Thyroid gland (tissue), 4 donors: ENCODE results near the gene CCN5. TPM values are rescaled to one million over a fixed set of nuclear protein-coding genes. Genes with fewer than 3 reads are reported as not detected.

Experiments used
- DNase-seq, 2 donors: peaks; one replicate each; pipeline ENCODE4 v3.0.0-alpha.2; 2019
- H3K27ac ChIP-seq, 3 donors: fragments of 200-600 bp; sonication (generic); 1 replicate in 2 of 3; 2 replicates in 1 of 3; pipeline ENCODE4 v1.5.1; 2016 to 2019; ENCODE audit warnings: mild to moderate bottlenecking in 1 of 3, moderate library complexity in 1 of 3
- H3K27me3 ChIP-seq: fragments of 200-600 bp; sonication (generic); one replicate; pipeline ENCODE4 v1.5.1; 2019
- H3K36me3 ChIP-seq, 2 donors: fragments of 200-600 bp; sonication (generic); one replicate each; pipeline ENCODE4 v1.5.1; 2016 to 2019
- H3K4me1 ChIP-seq, 2 donors: fragments of 200-600 bp; sonication (generic); one replicate each; pipeline ENCODE4 v1.5.1; 2017 to 2019
- H3K4me3 ChIP-seq, 3 donors: fragments of 200-600 bp; sonication (generic); replicated peaks in 1 of 3; 1 replicate in 2 of 3; 2 replicates in 1 of 3; pipeline ENCODE4 v1.5.1; 2016; ENCODE audit warnings: mild to moderate bottlenecking in 1 of 3
- H3K9me3 ChIP-seq: fragments of 200-600 bp; sonication (generic); one replicate; pipeline ENCODE4 v1.5.1; 2017
- CTCF ChIP-seq, 6 experiments: fragments of 200-600 bp in 3 of 6; fragments of 450-650 bp in 3 of 6; sonication (generic) in 3 of 6; IDR thresholded peaks; one replicate each; pipeline ENCODE4 v1.5.1; 2016 to 2019; ENCODE audit warnings: antibody characterized with exemption in 6 of 6, mild to moderate bottlenecking in 2 of 6, inconsistent platforms in 1 of 6, moderate library complexity in 1 of 6
- POLR2A ChIP-seq, 2 donors: fragments of 450-650 bp; IDR thresholded peaks; one replicate each; pipeline ENCODE4 v1.6.1; 2017; ENCODE audit warnings: antibody characterized with exemption in 2 of 2, mild to moderate bottlenecking in 2 of 2, moderate library complexity in 1 of 2
- WGBS, 2 donors: methylation state at CpG; one replicate each; pipeline ENCODE4 v1.1.5; 2017; 5-methylcytosine and 5-hydroxymethylcytosine counted together
- intact Hi-C: fragments of 100-400 bp; cut with DNase I; formaldehyde crosslinking; loops from one replicate; pipeline ENCODE4 v1.15.1; 2023
- total RNA-seq, 4 donors: library from RNA; depleted of rRNA; stranded (reverse); fragments of >200 nt; gene quantifications; one replicate each; pipeline ENCODE4 v1.2.3, GENCODE V29; 2016

The CCN5 gene
- total RNA-seq, 4 donors from 2014 or later, result 4.7 to 47.6 (median 26.6) TPM

GRCh38 chr20:44724423-44725091 is 9.4 kb downstream of the CCN5 start:
- Histone ChIP-seq H3K4me1 (peaks cover 4 to 29% of the 10 kb centered on the region in 2 donors), H3K27ac (no peak overlapping the region), H3K4me3 (no peak overlapping the region), H3K27me3 (no peaks in the 10 kb centered on the region), H3K9me3 (no peaks in the 10 kb centered on the region), H3K36me3 (no peaks in the 10 kb centered on the region)
- WGBS, 2 donors, result 43 to 71% methylated on average over 3 to 8 of the region's 26 CpGs
- DNase-seq, result no peak
- intact Hi-C loops, result no loop called here
- no peak for TF ChIP-seq CTCF (IDR thresholded peaks at IDR 0.05)
- no peak for TF ChIP-seq POLR2A (IDR thresholded peaks at IDR 0.05)

- TF ChIP-seq POLR2A (IDR thresholded peaks at IDR 0.05), result no peak
- no peak for TF ChIP-seq CTCF (IDR thresholded peaks at IDR 0.05)
- no peak overlapping the region for H3K27ac ChIP-seq
- 63 to 68% methylated on average over 5 of the region's 5 CpGs for WGBS, 2 donors
Measured at GRCh38 chr20:44725837-44726236, 10.7 kb downstream of the CCN5 start.

GRCh38 chr20:44727039-44727438 is 11.9 kb downstream of the CCN5 start:
- Histone ChIP-seq H3K9me3 (no peaks in the 10 kb centered on the region), H3K4me3 (no peak overlapping the region), H3K27me3 (no peaks in the 10 kb centered on the region), H3K36me3 (no peaks in the 10 kb centered on the region), H3K4me1 (peaks cover 6 to 18% of the 10 kb centered on the region in 2 donors), H3K27ac (no peak overlapping the region)
- DNase-seq, result no peak
- TF ChIP-seq POLR2A (IDR thresholded peaks at IDR 0.05) (no peak), CTCF (IDR thresholded peaks at IDR 0.05) (no peak)
- 97 to 100% methylated on average over 1 to 9 of the region's 11 CpGs for WGBS, 2 donors
- intact Hi-C loops, result no loop called here

More at GRCh38 chr20:44725837-44726236, 10.7 kb downstream of the CCN5 start:
- intact Hi-C loops, result no loop called here
- Histone ChIP-seq H3K4me3 (no peak overlapping the region), H3K36me3 (no peaks in the 10 kb centered on the region), H3K9me3 (no peaks in the 10 kb centered on the region), H3K27me3 (no peaks in the 10 kb centered on the region), H3K4me1 (peaks cover 1 to 22% of the 10 kb centered on the region in 2 donors)
- no peak for DNase-seq

- 73 to 96% methylated on average over 2 of the region's 2 CpGs for WGBS, 2 donors
- H3K4me3 ChIP-seq, result no peak overlapping the region
- H3K27me3 ChIP-seq, result no peaks in the 10 kb centered on the region
- TF ChIP-seq CTCF (IDR thresholded peaks at IDR 0.05), result no peak
- TF ChIP-seq POLR2A (IDR thresholded peaks at IDR 0.05), result no peak
- intact Hi-C loops, result no loop called here
- H3K27ac ChIP-seq, result no peak overlapping the region
- DNase-seq, result no peak
- peaks cover 6 to 18% of the 10 kb centered on the region in 2 donors for H3K4me1 ChIP-seq
- H3K36me3 ChIP-seq, result no peaks in the 10 kb centered on the region
- H3K9me3 ChIP-seq, result no peaks in the 10 kb centered on the region
Measured at GRCh38 chr20:44727651-44728050, 12.5 kb downstream of the CCN5 start.

- TF ChIP-seq POLR2A (IDR thresholded peaks at IDR 0.05) (peak in 1 of 2 donors; percentile 24), CTCF (IDR thresholded peaks at IDR 0.05) (no peak)
- Histone ChIP-seq H3K27ac (peak overlapping the region in 2 of 3 donors; percentile 23 to 66), H3K9me3 (no peaks in the 10 kb centered on the region), H3K27me3 (no peaks in the 10 kb centered on the region), H3K36me3 (no peaks in the 10 kb centered on the region), H3K4me1 (peaks cover 6 to 18% of the 10 kb centered on the region in 2 donors), H3K4me3 (no peak overlapping the region)
- WGBS, 2 donors, result 14 to 16% methylated on average over 9 of the region's 9 CpGs
- intact Hi-C loops, result no loop called here
- DNase-seq, result peak; percentile 91 to 94
Measured at GRCh38 chr20:44728801-44729443, 13.8 kb downstream of the CCN5 start.
